HG03571 (cell line): ENCODE measurements around the gene ABHD10.

ENCODE experiments used
- ATAC-seq: cut with Tn5 transposase; IDR thresholded peaks from one replicate; pipeline ENCODE4 v1.9.1; 2021; ENCODE audit not compliant: unreplicated experiment

Gene ABHD10

DNA sequence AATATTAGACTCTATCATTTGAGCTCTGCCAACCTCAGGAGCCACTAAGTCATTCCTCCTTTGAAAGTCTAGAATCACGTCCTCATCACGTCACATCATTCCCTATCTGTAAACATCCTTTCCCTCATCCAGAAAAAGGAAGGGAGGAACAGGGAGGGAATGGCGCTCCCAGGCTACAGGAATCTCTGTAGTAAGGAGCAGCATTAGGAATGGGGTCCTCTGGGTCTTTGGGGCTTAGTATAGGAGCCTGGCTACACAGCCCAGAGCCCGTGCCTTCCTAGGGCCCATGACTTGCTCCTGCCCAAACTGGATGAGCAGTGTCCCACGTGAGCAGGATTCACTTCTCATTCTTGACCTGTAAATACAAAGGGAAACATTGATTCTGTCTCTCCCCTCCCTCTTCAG, 21.5 kb downstream of the ABHD10 start:
- no peak for ATAC-seq

DNA sequence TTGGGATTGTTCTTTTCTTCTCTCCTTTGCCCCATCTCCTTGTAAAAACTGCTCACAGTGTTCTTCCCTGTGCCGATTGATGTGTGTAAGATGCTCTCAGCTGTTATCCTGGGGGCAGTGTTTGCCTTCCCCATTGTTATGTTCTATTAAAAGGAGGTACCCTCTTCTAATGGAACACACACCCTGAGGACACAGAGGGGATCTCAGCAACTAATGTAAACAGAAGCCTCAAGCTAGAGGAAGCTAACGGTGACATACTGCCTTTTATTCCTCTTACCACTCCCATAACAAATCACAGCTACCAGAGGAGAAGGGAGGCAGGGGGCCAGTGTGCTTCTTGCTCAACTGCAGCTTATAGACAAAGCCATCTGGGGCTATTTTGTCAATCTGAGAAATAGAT, 22.1 kb downstream of the ABHD10 start:
- no peak for ATAC-seq

DNA sequence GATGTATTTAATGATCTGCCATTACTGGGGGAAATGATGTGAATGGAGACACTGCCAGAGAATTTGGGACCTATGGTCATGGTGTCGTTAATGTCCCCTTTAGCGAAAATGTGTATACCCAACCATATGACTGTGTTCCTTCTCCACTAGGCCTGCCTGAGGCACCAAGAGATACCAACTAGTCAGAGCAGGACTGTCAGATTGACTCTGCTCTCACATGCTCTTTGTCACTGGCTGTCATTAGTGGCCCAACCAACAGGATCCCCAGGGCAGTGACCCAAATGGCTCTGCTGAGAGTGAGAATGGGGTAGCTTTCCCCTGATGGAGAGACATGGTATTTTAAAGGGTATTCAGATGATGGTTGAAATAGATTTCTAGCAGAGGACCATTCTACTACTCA, 22.7 kb downstream of the ABHD10 start:
- no peak for ATAC-seq

DNA sequence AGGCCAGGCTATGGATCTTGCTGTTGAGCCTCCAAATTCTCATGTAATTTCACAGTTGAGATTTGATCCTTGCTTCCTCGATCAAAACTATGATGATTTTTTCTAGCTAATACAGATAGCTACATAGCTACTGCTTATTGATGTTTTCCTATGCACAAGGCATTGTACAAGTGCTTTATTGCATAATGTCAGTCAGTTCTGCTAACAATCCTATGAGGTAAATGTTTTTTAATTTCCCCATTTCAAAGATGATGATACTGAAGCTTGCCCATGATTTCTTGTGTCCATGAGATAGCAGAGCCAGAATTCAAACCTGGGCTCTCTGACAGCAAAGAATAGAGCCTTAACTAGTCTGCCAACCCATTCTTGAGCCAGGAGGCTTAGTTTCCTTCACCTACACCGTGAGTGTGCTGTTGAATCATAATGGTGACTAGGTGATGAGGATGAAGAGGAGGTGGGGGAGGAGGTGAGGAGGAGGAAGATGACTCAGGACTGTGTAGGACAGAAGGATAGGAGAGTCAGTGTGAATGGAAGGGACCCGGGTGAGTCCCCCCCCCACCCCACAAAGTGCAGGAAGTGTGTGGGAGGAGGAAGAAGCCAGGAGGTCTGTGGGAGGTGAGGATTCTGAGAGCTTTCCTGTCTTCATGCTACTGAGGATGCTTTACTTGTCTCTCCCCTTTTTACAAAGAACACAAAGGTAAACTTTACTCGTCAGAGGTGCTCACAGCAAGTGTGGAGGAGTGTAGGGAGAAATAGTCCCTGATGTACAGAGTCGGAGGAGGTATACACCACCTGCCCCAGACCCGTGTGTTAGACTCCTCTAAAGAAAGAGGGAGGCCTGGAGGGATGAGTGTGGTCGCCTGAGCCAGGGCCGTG, 23.5 kb downstream of the ABHD10 start:
- no peak for ATAC-seq

DNA sequence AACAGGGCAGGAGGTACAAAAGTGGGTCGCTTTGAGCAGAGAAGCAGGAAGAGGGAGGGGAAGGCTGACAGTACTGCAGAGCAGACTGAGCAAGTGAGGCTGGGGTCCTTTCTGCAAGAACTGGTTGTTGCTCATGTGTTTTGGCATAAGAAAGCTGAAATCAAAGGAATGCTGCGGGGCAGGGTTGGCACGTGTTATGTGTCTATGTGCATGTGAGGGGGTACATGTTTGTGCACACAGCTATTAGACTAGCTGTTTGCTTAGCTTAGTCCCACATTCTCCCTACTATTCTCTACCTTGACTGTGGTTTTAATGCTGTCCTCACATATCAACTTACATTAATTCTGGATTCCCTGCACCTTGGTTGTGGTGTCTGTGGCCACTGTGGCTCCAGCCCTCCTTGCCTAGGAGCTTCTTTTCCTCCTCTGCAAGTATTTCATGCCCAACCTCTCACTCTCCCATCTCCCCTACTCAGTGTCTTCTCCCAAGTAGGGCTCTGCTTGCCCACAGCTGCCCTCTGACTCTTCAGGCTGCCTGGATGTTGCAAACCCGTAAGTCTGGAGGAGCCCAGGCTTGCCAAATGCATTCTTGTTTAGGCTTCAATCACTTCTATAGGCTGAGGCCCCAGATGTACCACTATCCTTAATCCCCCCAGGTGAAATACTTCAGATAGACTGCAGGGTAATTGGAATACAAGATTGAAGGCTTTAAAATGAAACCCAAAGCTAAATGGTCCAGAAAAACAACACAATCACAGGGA, 24.7 kb downstream of the ABHD10 start:
- ATAC-seq = no peak

DNA sequence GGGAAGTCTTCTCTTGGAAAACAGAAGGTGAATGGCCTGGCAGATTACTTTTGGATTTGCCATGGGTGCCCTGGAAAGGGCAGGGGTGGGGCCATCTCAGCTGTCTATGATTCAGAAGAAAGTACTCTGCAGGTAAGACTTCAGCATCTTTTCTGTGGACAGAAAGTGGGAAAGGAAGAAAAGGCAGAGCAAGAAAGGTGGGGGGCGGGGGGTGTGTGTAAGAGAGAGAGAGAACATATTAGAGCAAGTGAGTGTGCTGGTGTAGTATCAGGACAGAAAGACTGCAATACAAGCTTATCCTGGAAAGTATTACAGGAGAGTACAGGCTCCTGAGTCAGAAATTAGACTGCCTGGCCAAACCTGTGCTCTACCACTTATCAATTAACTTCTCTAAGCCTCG, 25.4 kb downstream of the ABHD10 start:
- ATAC-seq = no peak

DNA sequence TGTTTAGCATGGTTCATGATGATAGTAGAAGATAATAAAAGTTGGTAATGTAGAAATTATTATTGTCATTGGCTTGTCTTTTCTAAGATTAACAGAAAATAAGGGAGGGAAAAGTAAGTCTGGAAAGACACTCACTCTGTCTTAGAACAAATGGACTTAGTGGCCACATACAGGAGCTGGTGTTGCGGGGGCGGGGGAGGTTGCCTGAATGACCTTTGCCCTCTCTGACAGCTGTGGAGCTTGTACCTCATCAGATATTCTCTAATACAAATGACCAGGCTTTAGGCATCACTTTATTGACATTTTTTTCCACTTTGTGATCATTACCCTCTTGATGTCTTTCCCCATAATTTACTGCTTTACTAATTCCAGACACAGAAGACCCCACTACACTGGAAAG, 25.8 kb downstream of the ABHD10 start:
- no peak for ATAC-seq

- ATAC-seq = no peak
These were observed 26.4 kb downstream of the ABHD10 start for GRCh38 chr3:112005091-112005672.

- no peak for ATAC-seq
These were observed 28.8 kb downstream of the ABHD10 start for GRCh38 chr3:112007633-112008032.

DNA sequence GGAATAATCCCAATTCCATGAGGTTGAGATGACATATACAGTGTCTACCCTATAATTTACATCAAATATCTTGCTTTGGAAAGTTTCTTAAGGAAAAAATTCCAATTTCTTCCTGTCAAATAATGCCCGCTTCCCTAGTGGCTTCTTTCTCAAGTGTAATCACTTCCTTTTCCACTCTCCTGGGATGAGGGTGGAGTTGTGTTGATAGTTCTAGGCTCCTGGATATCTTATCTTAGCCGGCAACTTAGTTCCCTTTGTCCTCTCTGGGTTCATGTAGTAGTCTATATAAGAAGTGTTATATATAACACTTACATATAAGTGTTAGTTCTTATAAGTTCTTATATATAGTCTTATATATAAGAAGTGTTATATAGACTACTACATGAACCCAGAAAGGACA, 30.8 kb downstream of the ABHD10 start:
- no peak for ATAC-seq

- ATAC-seq = no peak
These were observed 31.8 kb downstream of the ABHD10 start for GRCh38 chr3:112010636-112011035.

GRCh38 chr3:112011376-112011940, 32.6 kb downstream of the ABHD10 start:
- no peak for ATAC-seq

- ATAC-seq = no peak
These were observed 33.6 kb downstream of the ABHD10 start for GRCh38 chr3:112012205-112012992.

- ATAC-seq = peak; percentile 80
These were observed 34.4 kb downstream of the ABHD10 start for GRCh38 chr3:112013058-112013783.

GRCh38 chr3:112013784-112014143, 34.9 kb downstream of the ABHD10 start:
- no peak for ATAC-seq

DNA sequence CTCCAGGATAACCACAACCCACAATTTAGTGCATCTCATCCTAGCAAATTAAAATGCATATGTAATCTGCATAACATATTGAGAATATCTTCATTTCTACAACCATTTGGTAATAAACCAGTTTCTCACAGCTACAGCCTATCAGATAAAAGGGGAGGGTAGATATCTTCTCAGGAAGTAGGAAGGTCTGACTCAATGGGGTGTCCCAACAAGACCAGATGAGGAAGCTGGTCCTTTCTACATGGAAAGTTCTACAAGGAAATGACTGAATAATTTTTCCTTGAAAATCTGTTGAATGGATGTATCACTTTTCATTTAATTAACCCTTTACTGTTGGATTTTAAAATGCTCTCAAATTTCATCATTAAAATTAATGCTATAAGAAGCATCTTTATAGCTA, 38.3 kb downstream of the ABHD10 start:
- no peak for ATAC-seq

- ATAC-seq = no peak
These were observed 39.9 kb downstream of the ABHD10 start for GRCh38 chr3:112018712-112019111.

GRCh38 chr3:112019716-112020115, 40.9 kb downstream of the ABHD10 start:
- ATAC-seq = no peak

GRCh38 chr3:112020674-112021085, 41.9 kb downstream of the ABHD10 start:
- ATAC-seq = no peak

DNA sequence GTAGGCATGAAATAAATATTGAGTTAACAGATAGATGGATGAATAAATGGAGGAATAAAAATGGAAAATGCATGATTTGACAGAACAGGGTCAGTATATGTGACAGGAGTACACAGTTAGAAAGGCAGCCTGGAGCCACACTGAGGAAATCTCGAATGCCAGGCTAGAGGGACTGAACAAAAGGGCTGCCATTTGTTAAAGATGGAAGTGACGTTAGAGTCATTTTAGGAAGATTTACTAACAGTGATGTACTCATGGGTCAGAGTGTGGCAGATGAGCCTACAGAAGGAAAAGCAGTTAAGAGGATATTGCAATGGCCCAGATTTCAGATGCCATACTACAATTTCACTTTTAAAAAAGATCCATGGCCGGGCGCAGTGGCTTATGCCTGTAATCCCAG, 48.3 kb downstream of the ABHD10 start:
- no peak for ATAC-seq
